HG03280 (cell line): ENCODE measurements around the gene TUBGCP5.
"Not testable (repeated sequence)": the region's sequence is repeated elsewhere in the genome, so short reads cannot be mapped to it uniquely, and the experiment has no call there.

Experiments
- ATAC-seq: cut with Tn5 transposase; IDR thresholded peaks from one replicate; pipeline ENCODE4 v1.9.1; 2021; ENCODE audit warnings: mild to moderate bottlenecking, moderate library complexity; ENCODE audit not compliant: unreplicated experiment

Gene TUBGCP5

DNA sequence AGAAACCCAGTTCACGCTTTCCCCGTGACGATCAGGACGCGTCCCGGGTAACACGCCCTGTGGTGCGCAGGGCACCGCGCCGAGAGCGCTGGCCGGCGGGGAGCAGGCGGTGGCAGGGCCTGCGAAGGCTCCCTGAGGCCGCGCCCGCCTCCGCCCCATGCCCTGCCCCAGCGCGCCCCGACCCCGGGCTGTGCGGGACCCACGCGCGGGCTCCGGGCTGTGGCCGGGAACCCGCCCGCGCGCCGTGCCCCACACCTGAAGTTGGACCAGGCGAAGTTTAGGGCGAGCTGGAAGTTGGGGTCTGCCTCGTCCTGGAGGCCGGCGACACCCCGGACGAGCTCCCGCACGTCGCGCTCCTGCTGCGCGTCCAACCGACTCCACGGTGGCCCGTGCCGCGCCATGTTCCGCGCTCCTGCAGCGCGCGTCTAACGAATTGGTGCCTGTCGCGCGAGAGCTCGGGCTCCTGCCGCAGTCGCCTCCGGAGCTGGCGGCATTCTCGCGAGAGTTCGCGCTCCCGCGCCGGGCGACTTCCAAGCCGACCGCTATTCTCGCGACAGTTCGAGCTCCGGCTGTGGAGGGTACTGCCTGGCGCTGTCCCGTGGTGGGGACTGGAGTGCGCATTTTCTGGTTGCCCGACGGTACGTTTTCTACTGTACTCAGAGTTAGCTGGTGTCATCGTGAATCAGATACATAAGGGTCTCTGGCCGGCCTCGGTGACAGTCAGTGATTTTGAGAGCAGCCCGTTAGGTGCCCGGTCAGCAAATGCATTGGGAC lies at the start of gene TUBGCP5:
Gene TUBGCP5 (minus strand): TSS at position 427 of the 774 bp plus-strand sequence. CDS start 26 bp downstream, at position 401.
- ATAC-seq = peak; percentile 95

DNA sequence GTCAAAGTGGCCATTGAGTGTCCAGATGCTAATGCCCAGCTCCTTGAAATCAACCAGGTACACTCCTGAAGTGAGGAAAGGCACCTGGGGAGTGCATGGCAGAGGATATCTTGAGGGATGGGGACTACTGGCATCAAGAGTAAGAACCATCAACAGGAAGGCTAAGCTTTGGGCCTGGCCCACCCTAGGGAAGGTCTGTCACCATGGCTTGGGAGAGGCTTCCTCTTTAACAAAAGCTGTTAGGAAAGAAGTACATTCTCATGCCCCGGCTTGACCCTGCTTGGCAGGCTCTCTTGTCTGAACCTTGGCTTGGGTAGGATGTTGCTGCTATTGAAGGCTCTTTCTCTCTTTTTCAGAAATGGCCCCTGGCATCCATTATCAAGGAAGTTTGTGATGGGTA lies 43.7 kb upstream of the TUBGCP5 start:
- no peak for ATAC-seq

DNA sequence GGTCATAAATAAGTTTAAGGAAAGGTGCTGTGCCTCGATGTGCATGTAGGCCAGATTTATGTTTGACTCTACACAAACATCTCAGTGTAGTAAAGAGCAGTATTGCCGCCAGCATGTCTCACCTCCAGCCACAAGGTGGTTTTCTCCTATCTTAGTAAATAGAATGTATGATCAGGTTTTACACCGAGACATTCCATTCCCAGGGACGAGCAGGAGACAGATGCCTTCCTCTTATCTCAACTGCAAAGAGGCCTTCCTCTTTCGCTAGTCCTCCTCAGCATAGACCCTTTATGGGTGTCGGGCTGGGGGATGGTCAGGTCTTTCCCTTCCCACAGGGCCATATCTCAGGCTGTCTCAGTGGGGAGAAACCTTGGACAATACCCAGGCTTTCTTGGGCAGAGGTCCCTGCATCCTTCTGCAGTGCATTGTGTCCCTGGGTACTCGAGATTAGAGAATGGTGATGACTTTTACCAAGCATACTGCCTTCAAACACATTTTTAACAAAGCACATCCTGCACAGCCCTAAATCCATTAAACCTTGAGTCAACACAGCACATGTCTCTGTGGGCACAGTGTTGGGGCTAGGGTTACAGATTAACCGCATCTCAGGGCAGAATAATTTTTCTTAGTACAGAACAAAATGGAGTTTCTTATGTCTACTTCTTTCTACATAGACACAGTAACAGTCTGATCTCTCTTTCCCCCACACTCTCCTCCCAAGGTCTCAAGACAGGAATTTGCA lies 42.8 kb upstream of the TUBGCP5 start:
- not testable (repeated sequence) for ATAC-seq

DNA sequence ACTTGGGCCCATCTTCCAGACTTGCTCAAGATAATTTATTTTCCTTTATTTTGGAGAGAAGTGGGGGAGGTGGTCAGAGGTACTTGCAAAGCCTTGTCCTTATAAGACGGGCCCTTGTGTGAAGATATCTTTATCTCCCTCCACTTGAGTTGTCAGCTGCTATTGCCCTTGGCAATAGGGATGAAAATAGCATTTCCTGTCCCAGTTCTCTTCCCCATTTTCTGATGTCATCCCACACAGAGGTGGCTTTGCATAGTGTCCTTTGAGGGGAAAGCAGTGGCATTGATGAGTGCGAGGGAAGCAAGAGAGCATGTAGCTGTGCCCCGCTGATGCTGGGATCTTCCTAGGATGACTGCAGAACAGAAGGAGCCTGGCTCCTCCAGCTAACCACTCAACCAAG lies 41.9 kb upstream of the TUBGCP5 start:
- ATAC-seq = no peak

DNA sequence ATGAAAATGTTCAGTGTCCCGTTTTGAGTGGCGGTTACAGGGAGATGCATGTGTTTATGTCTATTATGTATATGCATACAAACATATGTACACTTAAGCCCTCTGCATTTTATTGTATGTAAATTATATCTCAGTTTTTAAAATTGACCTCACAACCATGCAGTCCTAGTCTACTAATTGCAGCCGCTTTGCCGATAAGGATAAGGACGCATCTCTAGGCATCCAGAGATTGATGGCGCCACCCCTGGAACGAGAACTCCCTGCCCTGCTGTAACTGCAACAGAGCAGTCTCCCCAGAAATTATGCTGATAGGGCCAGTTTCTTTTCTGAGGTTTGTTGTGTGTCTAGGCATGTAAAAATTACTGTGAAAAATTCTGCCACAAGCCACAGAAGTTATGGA lies 40.4 kb upstream of the TUBGCP5 start:
- no peak for ATAC-seq

DNA sequence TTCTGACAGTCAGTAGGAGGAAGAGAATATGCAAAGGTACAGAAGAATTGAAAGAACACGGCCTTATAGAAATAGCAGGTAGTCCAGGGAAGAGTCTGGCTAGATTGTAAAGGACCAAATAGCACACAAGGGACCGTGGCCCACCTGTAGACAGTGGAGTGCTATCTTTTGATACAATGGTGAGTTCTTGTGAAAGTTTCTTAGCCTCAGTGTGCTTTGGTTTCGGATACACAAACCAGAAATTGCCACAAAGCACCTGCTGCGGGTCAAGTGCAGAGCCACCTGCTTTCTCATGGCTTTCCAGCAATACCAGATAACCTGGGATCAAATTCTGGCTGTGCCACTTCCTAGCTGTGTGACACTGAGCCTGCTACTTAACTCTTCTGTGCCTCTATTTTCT lies 36.6 kb upstream of the TUBGCP5 start:
- no peak for ATAC-seq

DNA sequence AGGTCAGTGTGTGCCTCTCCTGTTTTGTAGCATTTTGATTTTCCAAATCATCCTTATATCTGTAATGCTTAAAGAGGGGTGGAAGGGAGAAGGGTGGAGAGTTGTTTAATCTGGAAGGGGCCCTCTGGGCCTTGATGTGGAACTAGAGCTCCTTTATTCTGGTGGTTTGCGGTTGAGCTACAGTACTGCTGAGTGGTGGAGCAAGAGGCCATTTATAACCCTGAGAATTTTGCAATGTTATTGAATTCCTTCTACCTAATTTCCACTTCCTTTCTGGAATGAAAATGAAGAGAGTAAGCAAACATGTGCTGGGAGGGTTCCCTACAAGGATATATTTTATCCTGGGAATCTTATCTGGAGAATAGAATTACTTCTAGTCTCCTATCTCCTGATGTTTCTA lies 35.3 kb upstream of the TUBGCP5 start:
- no peak for ATAC-seq

DNA sequence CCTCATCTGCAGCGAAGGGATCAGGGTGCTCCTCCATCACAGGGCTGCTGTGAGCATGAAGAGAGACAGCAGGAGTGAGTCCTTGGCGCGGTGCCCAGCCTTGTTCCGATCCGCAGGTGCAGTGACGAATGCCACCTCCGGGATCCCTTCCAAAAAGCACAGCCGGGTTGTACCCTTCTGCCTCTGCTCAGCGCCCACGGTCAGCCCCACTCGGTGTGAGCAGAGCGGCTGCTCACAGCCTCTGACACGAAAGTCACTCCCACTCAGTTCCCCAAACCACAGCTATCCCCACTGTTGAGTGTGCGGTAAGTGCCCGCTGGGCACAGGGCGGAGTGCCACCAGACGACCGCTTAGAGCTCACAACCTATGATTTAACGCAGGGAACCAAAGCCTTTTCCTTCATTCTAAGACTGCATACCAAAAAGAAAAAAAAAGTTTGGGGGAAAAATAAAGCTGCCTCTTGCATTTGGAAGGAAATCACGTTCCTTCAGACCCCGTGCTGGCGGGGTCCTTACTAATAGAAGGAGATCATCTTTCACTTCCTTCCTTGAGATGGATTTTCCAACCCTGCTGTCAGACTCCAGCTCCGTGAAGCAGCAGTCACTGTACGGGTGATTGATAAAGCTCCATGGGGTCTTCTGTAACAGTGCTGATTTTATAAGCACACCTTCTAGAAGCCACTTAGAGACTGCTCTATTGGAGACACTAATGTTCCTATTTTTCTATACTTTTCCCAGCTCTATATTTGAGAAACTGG lies 34.7 kb upstream of the TUBGCP5 start:
- no peak for ATAC-seq

DNA sequence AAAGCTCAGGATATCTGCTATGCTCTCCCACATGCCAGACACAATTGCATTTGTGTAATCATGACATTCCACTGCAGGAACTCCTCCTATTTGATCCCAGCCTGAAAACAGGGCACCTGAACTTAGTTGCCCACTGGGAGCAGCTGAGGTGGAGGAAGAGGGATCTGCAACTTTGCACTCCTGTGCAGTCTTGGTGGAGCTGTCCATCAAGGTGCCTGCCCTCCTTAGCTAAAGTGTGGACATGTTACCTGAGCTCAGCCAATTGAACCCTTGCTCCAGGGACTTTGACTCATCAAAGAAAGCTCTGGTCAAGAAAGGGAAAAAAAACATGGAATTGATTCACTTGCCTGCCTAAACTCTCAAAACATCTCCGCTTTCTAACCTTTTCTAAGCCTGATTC lies 33.3 kb upstream of the TUBGCP5 start:
- no peak for ATAC-seq

DNA sequence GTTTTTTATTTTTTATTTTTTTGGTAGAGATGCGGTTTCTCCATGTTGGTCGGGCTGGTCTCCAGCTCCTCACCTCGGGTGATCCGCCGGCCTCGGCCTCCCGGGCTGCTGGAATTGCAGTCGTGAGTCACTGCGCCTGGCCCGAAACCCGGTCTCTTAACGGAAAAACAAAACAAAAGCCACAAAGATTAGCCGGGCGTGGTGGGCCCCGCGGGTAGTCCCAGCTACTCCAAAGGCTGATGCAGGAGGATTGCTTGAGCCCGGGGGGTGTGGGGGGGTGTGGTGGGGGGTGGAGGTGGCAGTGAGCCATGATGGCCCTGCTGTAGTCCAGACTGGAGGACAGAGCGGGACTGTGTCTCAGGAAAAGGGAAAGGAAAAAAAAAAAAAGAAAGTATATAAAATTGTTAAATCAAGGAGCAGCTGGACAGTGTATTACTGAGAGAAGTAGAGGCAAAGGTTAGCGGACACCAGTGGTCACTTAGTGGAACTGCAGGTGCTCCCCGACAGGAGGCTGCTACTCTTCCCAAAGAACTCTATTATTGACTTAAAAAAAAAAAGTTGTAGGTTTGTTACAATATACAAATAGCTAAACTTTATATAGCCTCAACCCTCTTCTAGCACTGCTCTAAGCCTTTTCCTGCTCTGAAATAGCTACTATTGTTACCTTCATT lies 30.3 kb upstream of the TUBGCP5 start:
- no peak for ATAC-seq

DNA sequence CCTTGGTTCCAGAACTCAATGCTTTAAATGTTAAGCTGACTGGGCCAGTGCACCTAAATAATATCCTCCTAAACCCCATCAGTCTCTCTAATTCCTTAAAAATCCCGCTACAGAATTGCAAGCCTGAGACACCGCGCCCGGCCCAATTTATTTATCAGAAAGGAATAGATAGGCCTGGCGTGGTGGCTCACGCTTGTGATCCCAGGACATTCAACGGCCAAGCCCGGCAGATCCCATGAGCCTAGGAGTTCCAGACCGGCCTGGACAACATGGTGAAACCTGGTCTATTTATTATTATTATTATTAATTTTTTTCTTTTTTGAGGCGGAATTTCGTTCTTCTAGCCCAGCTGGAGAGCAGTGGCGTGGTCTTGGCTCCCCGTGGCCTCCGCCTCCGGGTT lies 28.0 kb upstream of the TUBGCP5 start:
- no peak for ATAC-seq

DNA sequence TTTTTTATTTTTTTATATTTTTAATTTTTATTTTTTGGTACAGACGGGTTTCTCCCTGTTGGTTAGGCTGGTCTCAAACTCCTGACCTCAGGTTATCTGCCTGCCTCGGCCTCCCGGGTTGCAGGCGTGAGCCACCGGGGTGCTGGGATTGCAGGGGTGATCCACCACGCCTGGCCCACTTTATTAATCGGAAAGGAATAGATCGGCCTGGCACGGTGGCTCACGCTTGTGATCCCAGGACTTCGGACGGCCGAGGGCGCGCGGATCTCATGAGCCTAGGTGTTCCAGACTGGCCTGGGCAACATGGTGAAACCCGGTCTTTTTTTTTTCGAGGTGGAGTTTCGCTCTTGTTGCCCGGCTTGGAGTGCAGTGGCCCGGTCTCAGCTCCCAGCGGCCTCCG lies 26.5 kb upstream of the TUBGCP5 start:
- no peak for ATAC-seq

DNA sequence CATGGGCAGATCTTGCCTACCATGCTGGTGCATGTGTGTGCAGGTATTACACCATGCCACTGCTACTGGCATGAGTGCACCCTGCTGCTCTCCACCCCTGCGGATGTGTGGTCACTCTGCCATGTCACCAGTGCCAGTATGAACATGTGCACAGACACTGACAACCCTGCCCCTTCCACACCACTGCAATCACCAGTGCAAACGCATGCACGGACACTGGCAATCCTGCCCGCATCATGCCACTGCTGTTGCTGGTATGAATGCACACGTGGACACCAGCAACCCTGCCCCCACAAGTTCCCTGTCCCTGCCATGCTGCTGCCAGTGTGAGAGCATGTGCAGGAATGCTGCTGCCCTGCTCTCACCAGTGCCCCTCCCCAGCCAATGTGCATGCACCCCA lies 24.8 kb upstream of the TUBGCP5 start:
- no peak for ATAC-seq

DNA sequence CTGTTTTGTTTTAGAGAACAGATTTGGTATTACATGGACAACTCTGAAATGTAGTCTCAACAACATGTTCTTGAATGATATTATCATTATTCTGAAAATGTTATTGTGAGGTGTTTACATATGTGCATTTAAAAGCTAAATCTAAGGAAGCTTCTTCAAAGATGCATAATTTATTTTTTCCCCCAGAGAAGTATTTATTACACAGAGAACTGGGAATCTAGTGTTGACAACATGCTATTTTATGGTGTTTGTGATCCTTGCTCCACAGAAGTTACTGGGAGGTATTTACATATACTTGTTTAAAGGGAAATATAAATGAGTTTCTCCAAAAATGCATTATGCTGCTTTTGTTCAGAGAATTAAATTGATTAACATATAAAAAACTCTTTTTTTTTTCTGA lies 18.3 kb upstream of the TUBGCP5 start:
- no peak for ATAC-seq

DNA sequence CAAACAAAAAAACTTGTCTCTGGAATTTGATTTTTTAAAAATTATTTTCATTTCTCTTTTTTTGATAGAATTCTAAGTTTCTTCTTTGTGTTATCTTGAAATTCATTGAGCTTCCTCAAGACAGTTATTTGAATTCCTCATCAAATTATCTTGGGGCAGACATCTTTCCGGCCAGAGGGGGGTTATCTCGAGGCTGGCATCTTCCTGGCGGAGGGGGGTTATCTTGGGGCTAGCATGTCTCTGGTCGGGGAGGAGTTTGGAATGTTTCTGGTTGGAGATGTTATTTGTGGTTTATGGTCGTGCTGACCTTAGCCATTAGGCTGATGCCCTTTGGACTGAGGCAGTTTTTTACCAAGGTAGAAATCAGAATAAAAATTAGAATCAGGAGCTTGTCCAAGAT lies 15.9 kb upstream of the TUBGCP5 start:
- ATAC-seq = no peak

DNA sequence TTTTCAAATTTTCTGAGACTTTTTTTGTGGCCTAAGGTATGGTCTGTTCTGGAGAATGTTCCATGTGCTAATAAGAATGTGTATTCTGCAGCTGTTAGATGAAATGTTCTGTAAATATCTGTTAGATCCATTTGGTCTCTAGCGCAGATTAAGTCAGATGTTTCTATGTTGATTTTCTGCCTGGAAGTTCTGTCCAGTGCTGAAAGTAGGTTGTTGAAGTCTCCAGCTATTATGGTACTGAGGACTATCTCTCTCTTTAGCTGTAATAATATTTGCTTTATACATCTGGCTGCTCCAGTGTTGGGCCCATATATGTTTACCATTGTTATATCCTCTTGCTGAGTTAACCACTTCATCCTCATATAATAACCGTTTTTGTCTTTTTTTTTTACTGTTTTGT lies 13.2 kb upstream of the TUBGCP5 start:
- no peak for ATAC-seq

DNA sequence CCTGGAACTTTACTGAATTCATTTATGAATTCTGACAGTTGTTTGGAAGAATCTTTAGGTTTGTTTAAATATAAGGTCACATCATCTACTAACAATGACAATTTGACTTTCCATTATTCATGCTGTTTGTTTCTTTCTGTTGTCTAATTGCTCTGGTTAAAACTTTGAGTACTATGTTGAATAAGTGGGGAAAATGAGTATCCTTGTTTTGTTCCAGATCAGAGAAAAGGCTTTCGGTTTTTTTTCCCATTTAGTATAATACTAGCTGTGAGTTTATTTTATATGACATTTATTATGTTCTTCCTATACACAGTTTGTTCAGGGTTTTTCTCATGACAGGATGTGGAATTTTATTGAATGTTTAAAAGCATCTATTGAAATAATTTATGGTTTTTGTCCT lies 11.3 kb upstream of the TUBGCP5 start:
- no peak for ATAC-seq

DNA sequence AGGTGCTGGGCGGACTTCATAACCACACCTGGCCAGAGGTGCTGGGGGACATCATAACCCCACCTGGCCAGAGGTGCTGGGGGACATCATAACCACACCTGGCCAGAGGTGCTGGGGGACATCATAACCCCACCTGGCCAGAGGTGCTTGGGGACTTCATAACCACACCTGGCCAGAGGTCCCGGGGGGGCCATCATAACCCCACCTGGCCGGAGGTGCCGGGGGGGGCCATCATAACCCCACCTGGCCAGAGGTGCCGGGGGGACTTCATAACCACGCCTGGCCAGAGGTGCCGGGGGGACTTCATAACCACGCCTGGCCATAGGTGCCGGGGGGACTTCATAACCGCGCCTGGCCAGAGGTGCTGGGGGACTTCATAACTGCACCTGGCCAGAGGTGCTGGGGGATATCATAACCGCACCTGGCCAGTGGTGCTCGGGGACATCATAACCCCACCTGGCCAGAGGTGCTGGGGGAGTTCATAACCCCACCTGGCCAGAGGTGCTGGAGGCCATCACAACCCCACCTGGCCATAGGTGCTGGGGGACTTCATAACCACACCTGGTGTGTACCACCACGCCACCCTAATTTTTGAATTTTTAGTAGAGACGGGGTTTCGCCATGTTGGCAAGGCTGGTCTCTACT lies 10.7 kb upstream of the TUBGCP5 start:
- ATAC-seq = no peak

DNA sequence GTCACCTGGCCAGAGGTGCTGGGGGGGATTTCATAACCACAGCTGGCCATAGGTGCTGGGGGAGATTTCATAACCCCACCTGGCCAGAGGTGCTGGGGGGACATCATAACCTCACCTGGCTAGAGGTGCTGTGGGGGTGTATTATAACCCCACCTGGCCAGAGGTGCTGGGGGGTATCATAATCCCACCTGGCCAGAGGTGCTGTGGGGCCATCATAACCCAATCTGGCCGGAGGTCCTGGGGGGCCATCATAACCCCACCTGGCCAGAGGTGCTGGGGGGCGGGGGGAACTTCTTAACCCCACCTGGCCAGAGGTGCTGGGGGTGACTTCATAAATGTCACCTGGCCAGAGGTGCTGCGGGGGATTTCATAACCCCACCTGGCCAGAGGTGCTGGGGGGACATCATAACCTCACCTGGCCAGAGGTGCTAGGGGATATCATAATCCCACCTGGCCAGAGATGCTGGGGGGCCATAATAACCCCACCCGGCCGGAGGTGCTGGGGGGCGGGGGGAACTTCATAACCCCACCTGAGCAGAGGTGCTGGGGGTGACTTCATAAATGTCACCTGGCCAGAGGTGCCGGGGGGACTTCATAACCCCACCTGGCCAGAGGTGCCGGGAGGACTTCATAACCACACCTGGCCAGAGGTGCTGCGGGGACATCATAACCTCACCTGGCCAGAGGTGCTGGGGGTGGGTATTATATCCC lies 9.4 kb upstream of the TUBGCP5 start:
- not testable (repeated sequence) for ATAC-seq

DNA sequence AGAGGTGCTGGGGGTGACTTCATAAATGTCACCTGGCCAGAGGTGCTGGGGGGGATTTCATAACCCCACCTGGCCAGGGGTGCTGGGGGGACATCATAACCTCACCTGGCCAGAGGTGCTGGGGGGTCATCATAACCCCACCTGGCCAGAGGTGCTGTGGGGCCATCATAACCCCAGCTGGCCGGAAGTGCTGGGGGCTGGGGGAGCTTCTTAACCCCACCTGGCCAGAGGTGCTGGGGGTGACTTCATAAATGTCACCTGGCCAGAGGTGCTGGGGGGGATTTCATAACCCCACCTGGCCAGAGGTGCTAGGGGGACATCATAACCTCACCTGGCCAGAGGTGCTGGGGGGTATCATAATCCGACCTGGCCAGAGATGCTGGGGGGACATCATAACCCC lies 4.6 kb upstream of the TUBGCP5 start:
- ATAC-seq = not testable (repeated sequence)
